OCI-LY7 (cell line): ENCODE results near the gene ZBTB40.

Experiments
- EZH2phosphoT487 ChIP-seq: fragments of 200-600 bp; sonication (generic); IDR thresholded peaks from 2 replicates; pipeline ENCODE4 v1.6.1; 2018; ENCODE audit warnings: low read depth, borderline replicate concordance, mild to moderate bottlenecking, mixed run types, antibody characterized with exemption, low read length, moderate library complexity, mixed read lengths
- TF ChIP-seq, protein P1 (sequence below): fragments of 200-600 bp; sonication (generic); conservative IDR thresholded peaks from 2 replicates; pipeline ENCODE4 v1.5.1; 2014; ENCODE audit warnings: mild to moderate bottlenecking, antibody characterized with exemption, low read length, moderate library complexity, mixed read lengths

DNA sequence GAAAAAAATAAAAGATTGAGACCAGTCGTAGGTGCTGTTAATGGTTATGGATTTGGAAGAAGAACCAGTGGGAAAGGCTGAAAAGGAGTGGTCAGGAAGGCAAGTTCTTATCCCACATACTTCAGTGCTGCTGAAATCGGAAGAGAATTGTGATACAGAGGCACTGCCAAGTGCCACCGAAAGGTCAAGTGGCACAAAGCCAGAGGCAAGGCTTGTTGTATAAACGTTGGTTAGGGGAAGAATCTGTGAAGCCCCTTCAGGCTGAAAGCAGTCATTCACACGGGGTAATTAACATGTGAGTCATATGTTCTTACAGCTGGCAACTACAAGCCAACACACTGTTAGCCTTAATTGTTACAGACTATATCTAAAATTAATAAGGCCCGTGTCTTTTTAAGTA lies 48.8 kb downstream of the ZBTB40 start:
- no peak for TF ChIP-seq EZH2phosphoT487
- TF ChIP-seq, protein P1, sequence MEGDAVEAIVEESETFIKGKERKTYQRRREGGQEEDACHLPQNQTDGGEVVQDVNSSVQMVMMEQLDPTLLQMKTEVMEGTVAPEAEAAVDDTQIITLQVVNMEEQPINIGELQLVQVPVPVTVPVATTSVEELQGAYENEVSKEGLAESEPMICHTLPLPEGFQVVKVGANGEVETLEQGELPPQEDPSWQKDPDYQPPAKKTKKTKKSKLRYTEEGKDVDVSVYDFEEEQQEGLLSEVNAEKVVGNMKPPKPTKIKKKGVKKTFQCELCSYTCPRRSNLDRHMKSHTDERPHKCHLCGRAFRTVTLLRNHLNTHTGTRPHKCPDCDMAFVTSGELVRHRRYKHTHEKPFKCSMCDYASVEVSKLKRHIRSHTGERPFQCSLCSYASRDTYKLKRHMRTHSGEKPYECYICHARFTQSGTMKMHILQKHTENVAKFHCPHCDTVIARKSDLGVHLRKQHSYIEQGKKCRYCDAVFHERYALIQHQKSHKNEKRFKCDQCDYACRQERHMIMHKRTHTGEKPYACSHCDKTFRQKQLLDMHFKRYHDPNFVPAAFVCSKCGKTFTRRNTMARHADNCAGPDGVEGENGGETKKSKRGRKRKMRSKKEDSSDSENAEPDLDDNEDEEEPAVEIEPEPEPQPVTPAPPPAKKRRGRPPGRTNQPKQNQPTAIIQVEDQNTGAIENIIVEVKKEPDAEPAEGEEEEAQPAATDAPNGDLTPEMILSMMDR, result no peak
